Activated T-helper 9 cell treated with anti-CD3 and anti-CD28 coated beads, Interleukin-2, amount 50 U/mL, for 16 hours (primary cell): ENCODE data around the gene MTX2.

Source experiments
- DNase-seq: peaks from one replicate; pipeline ENCODE4 v3.0.0-alpha.2; 2020; ENCODE audit warnings: low read depth

The MTX2 gene

GRCh38 chr2:176269319-176270099 is at the start of gene MTX2:
Gene MTX2, plus strand, starts transcription at chr2:176269442. Its CDS starts 188 bp downstream, at chr2:176269630.
- peak; percentile 53 for DNase-seq

GRCh38 chr2:176227874-176228273 is 41.4 kb upstream of the MTX2 start:
- DNase-seq: no peak

GRCh38 chr2:176234156-176234555 is 35.1 kb upstream of the MTX2 start:
- DNase-seq: no peak

- no peak for DNase-seq
These were observed 34.3 kb upstream of the MTX2 start for GRCh38 chr2:176234940-176235339.

GRCh38 chr2:176237456-176237855 is 31.8 kb upstream of the MTX2 start:
- DNase-seq: no peak

- DNase-seq: no peak
These were observed 30.2 kb upstream of the MTX2 start for GRCh38 chr2:176239031-176239430.

GRCh38 chr2:176240301-176240700 is 28.9 kb upstream of the MTX2 start:
- DNase-seq: no peak

GRCh38 chr2:176242276-176242675 is 27.0 kb upstream of the MTX2 start:
- DNase-seq: no peak

- DNase-seq: no peak
These were observed 22.9 kb upstream of the MTX2 start for GRCh38 chr2:176246331-176246730.

GRCh38 chr2:176247859-176248258 is 21.4 kb upstream of the MTX2 start:
- no peak for DNase-seq

- DNase-seq: no peak
These were observed 17.3 kb upstream of the MTX2 start for GRCh38 chr2:176251928-176252327.

GRCh38 chr2:176260689-176261088 is 8.6 kb upstream of the MTX2 start:
- DNase-seq: no peak

- no peak for DNase-seq
These were observed 8.1 kb upstream of the MTX2 start for GRCh38 chr2:176261136-176261535.

GRCh38 chr2:176268976-176269318 is 295 bp upstream of the MTX2 start:
- DNase-seq: no peak

- DNase-seq: no peak
These were observed 983 bp downstream of the MTX2 start for GRCh38 chr2:176270100-176270750.

GRCh38 chr2:176272870-176273459 is 3.7 kb downstream of the MTX2 start:
- DNase-seq: no peak

- DNase-seq: no peak
These were observed 9.7 kb downstream of the MTX2 start for GRCh38 chr2:176278927-176279326.

GRCh38 chr2:176280156-176280555 is 10.9 kb downstream of the MTX2 start:
- DNase-seq: no peak

GRCh38 chr2:176280867-176281658 is 11.8 kb downstream of the MTX2 start:
- no peak for DNase-seq

GRCh38 chr2:176283291-176284068 is 14.2 kb downstream of the MTX2 start:
- no peak for DNase-seq

- DNase-seq: no peak
These were observed 15.3 kb downstream of the MTX2 start for GRCh38 chr2:176284461-176285049.
